GM13977 (cell line): Measurements from ENCODE around the gene SLC23A1.
A peak's percentile ranks its signal among the peaks of the same experiment; 100 is the strongest.

Experiments used
- DNase-seq: peaks from one replicate; pipeline ENCODE4 v3.0.0; 2012; ENCODE audit warnings: low spot score
- CTCF ChIP-seq: IDR thresholded peaks from 2 replicates; pipeline ENCODE4 v1.5.1; 2012; ENCODE audit warnings: mild to moderate bottlenecking, control low read depth; ENCODE audit not compliant: insufficient read depth; ENCODE audit errors: extremely low read depth, missing control alignments
- in situ Hi-C: fragments of 300-500 bp; cut with MboI; formaldehyde crosslinking; loops from one replicate; pipeline ENCODE4 v1.12.0; 2022; ENCODE audit warnings: low sequenced_read_pairs, low pct_unique_long_range_greater_than_20kb, mixed read lengths, inconsistent platforms; ENCODE audit not compliant: unreplicated experiment

SLC23A1 gene

GRCh38 chr5:139408191-139408590 lies 25.1 kb upstream of the SLC23A1 start:
- in situ Hi-C loops = no loop called here
- no peak for DNase-seq
- TF ChIP-seq CTCF = no peak

GRCh38 chr5:139407517-139407916 lies 24.4 kb upstream of the SLC23A1 start:
- TF ChIP-seq CTCF = no peak
- in situ Hi-C loops = no loop called here
- DNase-seq = peak; percentile 25

DNA sequence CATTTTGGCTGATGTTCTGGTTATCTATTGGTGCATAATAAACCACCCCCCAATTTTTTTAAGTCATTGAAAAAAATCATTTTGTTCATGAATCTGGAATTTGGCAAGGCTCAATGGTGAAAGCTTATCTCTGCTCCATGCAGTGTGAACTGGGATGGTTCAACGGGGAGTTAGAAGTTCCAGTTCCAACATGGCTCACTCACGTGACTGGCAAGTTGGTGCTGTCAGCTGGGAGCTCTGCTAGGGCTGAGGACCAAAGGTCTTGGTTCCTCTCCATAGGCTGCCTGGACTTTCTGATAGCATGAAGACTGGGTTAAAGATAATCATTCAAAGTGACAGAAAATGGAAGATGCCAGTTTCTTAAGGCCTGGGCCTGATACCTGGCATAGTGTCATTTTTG lies 23.9 kb upstream of the SLC23A1 start:
- DNase-seq = no peak

DNA sequence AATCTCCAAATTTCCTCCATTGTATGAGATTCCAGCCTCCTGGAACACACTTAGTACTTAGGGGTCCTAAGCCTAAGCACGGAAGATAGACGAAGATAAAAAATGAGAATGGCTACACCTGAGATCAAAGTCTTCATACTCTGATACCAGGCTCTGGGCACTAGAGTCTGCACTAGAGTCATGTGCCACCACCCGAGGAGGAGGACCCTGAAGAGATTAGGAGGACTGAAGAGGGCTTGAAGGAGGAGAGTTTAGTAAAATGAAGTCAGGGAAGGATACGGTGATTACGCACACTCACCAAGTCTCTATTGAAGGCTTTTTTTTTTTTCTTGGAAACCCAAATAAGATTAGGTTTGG lies 21.4 kb upstream of the SLC23A1 start:
- no peak for TF ChIP-seq CTCF
- in situ Hi-C loops = no loop called here
- no peak for DNase-seq

More for the DNA sequence above, 23.9 kb upstream of the SLC23A1 start:
- in situ Hi-C loops = no loop called here
- TF ChIP-seq CTCF = no peak

DNA sequence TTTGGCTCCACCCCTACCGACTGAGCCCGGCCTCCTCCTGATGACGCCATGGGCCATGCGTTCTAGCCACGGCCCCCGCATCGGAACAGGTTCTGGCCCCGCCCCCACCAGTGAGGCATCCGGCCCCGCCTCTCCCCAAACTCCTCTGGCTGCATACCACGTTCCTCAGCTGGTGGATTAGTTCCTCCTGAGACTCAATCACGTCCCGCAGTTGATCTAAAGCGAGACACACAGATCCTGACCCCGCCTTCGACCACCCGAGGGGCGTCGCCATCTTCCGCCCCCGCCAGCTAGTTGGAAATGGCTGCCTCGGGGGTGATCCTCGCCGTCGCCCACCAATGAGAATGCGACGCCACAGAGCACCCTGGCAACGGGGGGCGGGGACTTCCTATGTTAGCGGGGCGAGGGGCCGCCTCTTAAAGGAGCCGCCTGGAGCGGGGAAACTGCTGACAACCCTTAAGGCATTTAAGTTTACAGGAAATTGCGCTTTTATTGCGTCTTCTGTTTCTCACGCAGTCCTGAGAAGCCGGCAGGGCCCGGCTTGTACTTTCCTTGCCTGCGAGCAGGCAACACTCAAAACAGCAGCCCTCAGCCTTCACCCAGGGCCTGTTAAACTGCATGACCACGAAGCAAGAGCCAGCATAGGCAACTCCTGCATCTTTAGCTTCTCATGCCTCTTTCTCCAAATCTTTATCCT lies 20.8 kb upstream of the SLC23A1 start, which contains the start of gene SPATA24:
Gene SPATA24 (minus strand): TSS at position 303 of the 697 bp plus-strand sequence. CDS start 29 bp downstream, at position 274.
- no peak for TF ChIP-seq CTCF
- in situ Hi-C loops = no loop called here

DNA sequence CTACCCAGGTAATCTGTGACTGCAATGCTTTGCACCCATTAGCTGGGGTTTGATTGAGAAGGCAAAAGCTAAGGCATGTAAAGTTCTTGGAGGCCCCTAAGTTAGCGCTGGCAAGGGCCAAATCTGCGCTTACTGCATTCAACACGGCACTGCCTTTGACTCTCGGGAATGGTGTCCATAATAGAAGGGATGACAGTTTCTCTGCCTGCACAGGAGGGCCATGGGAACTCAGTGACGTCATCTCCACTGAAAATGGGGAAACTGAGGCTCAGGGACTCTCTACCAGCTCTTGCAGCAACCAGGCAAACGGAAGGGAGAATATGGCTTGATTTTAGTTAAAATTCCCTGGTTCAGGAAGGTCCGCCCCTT lies 20.3 kb upstream of the SLC23A1 start:
- TF ChIP-seq CTCF = no peak
- in situ Hi-C loops = no loop called here
- DNase-seq = no peak

More for the DNA sequence above, 20.8 kb upstream of the SLC23A1 start, which contains the start of gene SPATA24:
- DNase-seq = peak; percentile 93
